K562 (cell line): ENCODE measurements around the gene REG4. TPM values are rescaled to one million over a fixed set of nuclear protein-coding genes. Genes with fewer than 3 reads are reported as not detected.

Experiments used
- ATAC-seq: fragments of 200-7000 bp; cut with Tn5 transposase; 3 replicates; pipeline ENCODE4 v1.9.1; 2020; ENCODE audit warnings: moderate library complexity
- BruUV-seq: library from RNA; stranded (reverse); fragments of 400-500 nt; replicated peaks from 2 replicates; lab custom pipeline; 2021; lab: Mats Ljungman, UMichigan
- CTCF ChIA-PET: fragments of 300-600 bp; formaldehyde crosslinking; extraction: SDS; loops from one replicate; lab custom pipeline; 2021; ENCODE audit warnings: low intra/inter-chr PET ratio; lab: Yijun Ruan, JAX
- POLR2A ChIA-PET: fragments of 300-600, 350-650 bp; sonication (Branson Sonifier 250); formaldehyde crosslinking; extraction: SDS; loops from one replicate; lab custom pipeline; 2021; ENCODE audit warnings: antibody characterized with exemption, inconsistent platforms; lab: Yijun Ruan, JAX
- DNase-seq, 4 experiments: peaks; one replicate each; pipeline versions ENCODE4 v3.0.0 to v3.0.0-alpha.2; 2011 to 2018; ENCODE audit warnings: low spot score in 3 of 4, mixed read lengths in 3 of 4; ENCODE audit errors: extremely low read depth in 1 of 4
- FAIRE-seq: peaks from 2 replicates; lab custom pipeline; 2011; peaks lifted over from hg19 to GRCh38; lab: Jason Lieb, UNC
- H2AFZ ChIP-seq: 2 replicates; pipeline ENCODE4 v1.6.0; 2011; ENCODE audit warnings: low read depth, low read length, control low read depth, inconsistent platforms
- H3K27ac ChIP-seq: fragments of 200-600 bp; 3 replicates; pipeline ENCODE4 v1.8.0; 2011; ENCODE audit warnings: low read depth, mild to moderate bottlenecking, control low read depth, inconsistent platforms, low read length, moderate library complexity, mixed read lengths; ENCODE audit errors: extremely low read depth
- H3K27me3 ChIP-seq, 2 experiments: fragments of 300-600 bp in 1 of 2; 2 replicates in 1 of 2; 3 replicates in 1 of 2; pipeline versions ENCODE4 v1.6.0 to v1.8.0; 2011; ENCODE audit warnings: inconsistent platforms in 2 of 2, low read length in 2 of 2, mild to moderate bottlenecking in 1 of 2, mixed read lengths in 1 of 2, moderate library complexity in 1 of 2; ENCODE audit not compliant: control insufficient read depth in 2 of 2, insufficient read depth in 2 of 2
- H3K36me3 ChIP-seq: fragments of 300-600 bp; 3 replicates; pipeline ENCODE4 v1.8.0; 2011; ENCODE audit warnings: mild to moderate bottlenecking, low read length, inconsistent platforms; ENCODE audit not compliant: control insufficient read depth, insufficient read depth
- H3K4me1 ChIP-seq, 2 experiments: fragments of 200-600 bp in 1 of 2; replicated peaks in 1 of 2; 2 replicates in 1 of 2; 3 replicates in 1 of 2; pipeline versions ENCODE4 v1.5.1 to v1.8.0; 2011; ENCODE audit warnings: inconsistent platforms in 2 of 2, low read length in 2 of 2, mild to moderate bottlenecking in 1 of 2, mixed read lengths in 1 of 2, moderate library complexity in 1 of 2; ENCODE audit not compliant: control insufficient read depth in 2 of 2, insufficient read depth in 2 of 2
- H3K4me2 ChIP-seq: 2 replicates; pipeline ENCODE4 v1.6.1; 2011; ENCODE audit warnings: low read length, control low read depth, inconsistent platforms, mixed read lengths; ENCODE audit not compliant: insufficient read depth
- H3K4me3 ChIP-seq: fragments of 200-600 bp; sonication (generic), shearing (Covaris generic); 2 replicates; pipeline ENCODE4 v1.5.1; 2016; ENCODE audit warnings: control low read depth, inconsistent platforms
- H3K79me2 ChIP-seq: fragments of 200-600 bp; 3 replicates; pipeline ENCODE4 v1.8.0; 2011; ENCODE audit warnings: low read length, inconsistent platforms; ENCODE audit not compliant: control insufficient read depth, insufficient read depth
- H3K9ac ChIP-seq, 2 experiments: 2 replicates each; pipeline versions ENCODE4 v1.6.0 to v1.6.1; 2011; ENCODE audit warnings: low read depth in 2 of 2, low read length in 2 of 2, control low read depth in 1 of 2, inconsistent platforms in 1 of 2, mild to moderate bottlenecking in 1 of 2, mixed read lengths in 1 of 2; ENCODE audit not compliant: insufficient read depth in 1 of 2
- H3K9me1 ChIP-seq: one replicate; pipeline ENCODE4 v1.6.0; 2011; ENCODE audit warnings: inconsistent platforms, mild to moderate bottlenecking, low read length, moderate library complexity; ENCODE audit not compliant: control insufficient read depth, insufficient read depth
- H3K9me3 ChIP-seq: replicated peaks from 2 replicates; pipeline ENCODE4 v1.5.1; 2011; ENCODE audit warnings: low read depth, low read length, inconsistent platforms; ENCODE audit not compliant: control insufficient read depth, insufficient read depth
- H4K20me1 ChIP-seq: replicated peaks from 2 replicates; pipeline ENCODE4 v1.6.1; 2011; ENCODE audit warnings: low read length, inconsistent platforms, mixed read lengths; ENCODE audit not compliant: control insufficient read depth, insufficient read depth
- CBX5 ChIP-seq: IDR thresholded peaks from 2 replicates; pipeline ENCODE4 v1.6.1; 2014; ENCODE audit warnings: low read depth, borderline replicate concordance
- ELF2 ChIP-seq: fragments of 250-450 bp; sonication (Bioruptor Pico); IDR thresholded peaks from 2 replicates; pipeline ENCODE4 v1.5.0; 2021; ENCODE audit warnings: mild to moderate bottlenecking
- HDAC1 ChIP-seq, 2 experiments: fragments of 450-650 bp; IDR thresholded peaks; 2 replicates each; pipeline ENCODE4 v1.6.1; 2016 to 2017; ENCODE audit warnings: inconsistent platforms in 1 of 2, mild to moderate bottlenecking in 1 of 2, moderate library complexity in 1 of 2
- HMG20A ChIP-seq: fragments of 450-650 bp; formaldehyde crosslinking; conservative IDR thresholded peaks from 2 replicates; pipeline ENCODE4 v1.4.0; 2020; ENCODE audit warnings: mild to moderate bottlenecking, mixed read lengths
- HMGN3 ChIP-seq: IDR thresholded peaks from 2 replicates; pipeline ENCODE4 v1.6.1; 2011; ENCODE audit warnings: borderline replicate concordance, low read depth, mild to moderate bottlenecking, mixed read lengths, low read length; ENCODE audit not compliant: insufficient read length; ENCODE audit errors: extremely low read depth
- PML ChIP-seq: IDR thresholded peaks from 2 replicates; pipeline ENCODE4 v1.6.1; 2012; ENCODE audit warnings: low read length, inconsistent platforms
- PPARD ChIP-seq: fragments of 250-450 bp; sonication (Bioruptor Pico); IDR thresholded peaks from 2 replicates; pipeline ENCODE4 v1.8.0; 2022; ENCODE audit warnings: inconsistent platforms, mild to moderate bottlenecking, moderate library complexity
- RNF2 ChIP-seq: sonication (generic); IDR thresholded peaks from 2 replicates; pipeline ENCODE4 v1.6.1; 2016
- SIN3A ChIP-seq, 2 experiments: fragments of 150-350 bp in 1 of 2; IDR thresholded peaks; 2 replicates each; pipeline ENCODE4 v1.6.1; 2011 to 2016; ENCODE audit warnings: borderline replicate concordance in 2 of 2, low read depth in 2 of 2, low read length in 2 of 2, mild to moderate bottlenecking in 2 of 2, moderate library complexity in 2 of 2; ENCODE audit not compliant: control insufficient read depth in 1 of 2
- ZEB2 ChIP-seq: fragments of 450-650 bp; IDR thresholded peaks from 2 replicates; pipeline ENCODE4 v1.6.1; 2016
- ZFP1 ChIP-seq: fragments of 450-650 bp; formaldehyde crosslinking; IDR thresholded peaks from 2 replicates; pipeline ENCODE4 v1.4.0; 2020; ENCODE audit warnings: mild to moderate bottlenecking, mixed read lengths
- WGBS: fragments of 100-300 bp; shearing (Covaris generic); methylation state at CpG from one replicate; pipeline ENCODE4 v1.1.6; 2016; ENCODE audit warnings: low coverage, mixed read lengths; ENCODE audit not compliant: insufficient coverage; ENCODE audit errors: missing lambda C conversion rate; 5-methylcytosine and 5-hydroxymethylcytosine counted together
- in situ Hi-C: fragments of 300-500 bp; cut with MboI; formaldehyde crosslinking; loops from 4 replicates; pipeline ENCODE4 v1.15.0; 2018; ENCODE audit warnings: inconsistent platforms, mixed read lengths
- intact Hi-C: fragments of 100-400 bp; cut with micrococcal nuclease; formaldehyde crosslinking; loops from 2 replicates; pipeline ENCODE4 v1.14.2; 2022
- polyA plus RNA-seq, 8 experiments: library from polyadenylated mRNA; depleted of rRNA in 4 of 8; stranded (reverse) in 5 of 8; unstranded in 3 of 8; fragments of >200 nt; fragmentation: Nextera tagmentation in 2 of 8; fragmentation: Illumina TruSeq in 1 of 8; extraction: Ambion mirVana in 2 of 8; extraction: Trizol in 1 of 8; gene quantifications; 2 replicates each; pipeline versions ENCODE4 v1.2.1 to v1.2.3, GENCODE V29; 2011 to 2014; ENCODE audit warnings: inconsistent platforms in 1 of 8, missing spikeins in 1 of 8
- total RNA-seq, 7 experiments: library from RNA; depleted of rRNA in 6 of 7; stranded (reverse); fragments of >200 nt in 6 of 7; fragmentation: Illumina TruSeq in 2 of 7; extraction: Trizol in 2 of 7; gene quantifications; 2 replicates each; pipeline versions ENCODE4 v1.2.1 to v1.2.3, GENCODE V29; 2011 to 2021; ENCODE audit warnings: low replicate concordance in 1 of 7
- TF ChIP-seq, protein P1 (sequence below): IDR thresholded peaks from 3 replicates; pipeline ENCODE4 v1.6.1; 2011; ENCODE audit warnings: borderline replicate concordance, mild to moderate bottlenecking; ENCODE audit not compliant: insufficient read length, insufficient read depth
- TF ChIP-seq, protein P2 (sequence below): sonication (generic); formaldehyde crosslinking; IDR thresholded peaks from 2 replicates; pipeline ENCODE4 v1.8.1; 2023; ENCODE audit warnings: mild to moderate bottlenecking, missing genetic modification reagents
- TF ChIP-seq, protein P3 (sequence below): fragments of 250-450 bp; sonication (Bioruptor Pico); IDR thresholded peaks from 2 replicates; pipeline ENCODE4 v1.8.0; 2022; ENCODE audit warnings: inconsistent platforms

REG4 gene
- total and polyA plus RNA-seq, 9 of the 15 experiments (the other 6 are each of a cell fraction or from before 2014, with no cell fraction given) = not detected

DNA sequence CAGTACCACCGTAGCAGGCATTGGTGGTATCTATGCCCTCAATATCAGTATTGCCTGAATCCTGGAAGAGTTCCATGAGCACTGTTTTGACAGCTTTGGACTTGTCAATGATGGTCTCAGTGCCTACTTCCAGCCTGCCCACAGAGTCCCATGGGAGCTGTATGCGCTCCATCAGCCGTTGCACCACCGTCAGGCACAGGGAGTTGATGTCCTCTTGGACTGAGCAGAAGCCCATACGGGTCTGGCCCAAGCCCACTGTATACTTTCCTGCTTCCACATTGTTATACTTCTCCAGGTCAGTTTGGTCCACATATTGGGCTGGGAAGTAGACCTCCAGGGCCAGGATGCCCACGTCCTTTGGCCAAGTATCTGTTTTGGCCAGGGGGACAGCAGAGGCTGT is 47.0 kb downstream of the REG4 start:
- no peaks in the 10 kb centered on the region for H3K79me2 ChIP-seq
- H3K9ac ChIP-seq = no peak overlapping the region
- BruUV-seq = no TSS peak
- no peak for TF ChIP-seq HMGN3
- no peak for TF ChIP-seq RNF2
- TF ChIP-seq SIN3A (IDR thresholded peaks at IDR 0.05; ENCODE audit: borderline replicate concordance in 2 of 2, control insufficient read depth in 1 of 2, low read depth in 2 of 2, low read length in 2 of 2) = no peak
- no peak for TF ChIP-seq ELF2 (CRISPR knock-in tag)
- H2AFZ ChIP-seq = no peak overlapping the region
- H3K36me3 ChIP-seq = no peaks in the 10 kb centered on the region
- H3K9me1 ChIP-seq = no peaks in the 10 kb centered on the region
- no peaks in the 10 kb centered on the region for H3K9me3 ChIP-seq
- FAIRE-seq (no peak), ATAC-seq (no peak), DNase-seq (no peak)
- H4K20me1 ChIP-seq = no peaks in the 10 kb centered on the region
- H3K27ac ChIP-seq = no peak overlapping the region
- ChIA-PET POLR2A (interaction anchor here (0.6 kb wide), 1 partner anchor 116 kb away, joined by 3 read pairs; the partner anchor contains the start of gene ZNF697), CTCF (no interaction called here)
- 7% methylated on average over 6 of the region's 6 CpGs for WGBS
- peaks cover 7 to 17% of the 10 kb centered on the region in 2 experiments; a peak in 4 of 5 replicates for H3K27me3 ChIP-seq
- no peak overlapping the region for H3K4me3 ChIP-seq
- H3K4me1 ChIP-seq = no peaks in the 10 kb centered on the region
- in situ Hi-C loops (no loop called here), intact Hi-C loops (no loop called here)
- no peak overlapping the region for H3K4me2 ChIP-seq

DNA sequence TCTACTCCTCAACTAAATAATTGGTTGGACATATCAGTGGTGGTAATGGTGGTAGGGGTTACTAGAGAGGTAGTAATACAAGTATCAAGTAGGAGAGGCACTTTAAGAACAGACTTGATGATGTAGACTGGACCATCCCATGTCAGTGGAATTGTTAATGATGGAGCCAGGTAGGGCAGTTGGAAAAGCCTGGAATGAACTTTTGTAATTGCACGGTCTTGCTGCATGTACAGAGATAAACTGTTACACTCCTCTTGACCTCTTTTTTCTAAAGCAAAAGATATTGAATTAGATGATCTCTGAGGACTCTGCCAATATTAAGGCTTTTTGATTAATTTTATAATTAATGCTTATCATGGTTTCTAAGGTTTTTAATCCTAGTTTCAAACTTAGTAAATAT is 48.3 kb downstream of the REG4 start:
- peaks cover 10 to 17% of the 10 kb centered on the region in 2 experiments; a peak in 4 of 5 replicates for H3K27me3 ChIP-seq
- intact Hi-C loops = no loop called here
- BruUV-seq = no TSS peak
- ChIA-PET POLR2A (no interaction called here), CTCF (no interaction called here)
- H3K9ac ChIP-seq = no peak overlapping the region
- no peak overlapping the region for H3K27ac ChIP-seq
- no peaks in the 10 kb centered on the region for H4K20me1 ChIP-seq
- FAIRE-seq (no peak), DNase-seq (no peak), ATAC-seq (no peak)
- H3K4me1 ChIP-seq = no peaks in the 10 kb centered on the region
- H3K79me2 ChIP-seq = no peaks in the 10 kb centered on the region
- WGBS = 0% methylated on average over 1 of the region's 1 CpG
- no peaks in the 10 kb centered on the region for H3K9me1 ChIP-seq
- H3K4me3 ChIP-seq = no peak overlapping the region
- no peaks in the 10 kb centered on the region for H3K36me3 ChIP-seq
- in situ Hi-C loops = no loop called here
- no peak overlapping the region for H2AFZ ChIP-seq
- no peak overlapping the region for H3K4me2 ChIP-seq
- no peaks in the 10 kb centered on the region for H3K9me3 ChIP-seq
- TF ChIP-seq PPARD (CRISPR knock-in tag) (no peak), ZFP1 (CRISPR knock-in tag) (no peak), PML (no peak), HMG20A (CRISPR knock-in tag) (no peak), ZEB2 (no peak), HDAC1 (IDR thresholded peaks at IDR 0.05) (no peak), CBX5 (no peak)
- TF ChIP-seq, protein P1, sequence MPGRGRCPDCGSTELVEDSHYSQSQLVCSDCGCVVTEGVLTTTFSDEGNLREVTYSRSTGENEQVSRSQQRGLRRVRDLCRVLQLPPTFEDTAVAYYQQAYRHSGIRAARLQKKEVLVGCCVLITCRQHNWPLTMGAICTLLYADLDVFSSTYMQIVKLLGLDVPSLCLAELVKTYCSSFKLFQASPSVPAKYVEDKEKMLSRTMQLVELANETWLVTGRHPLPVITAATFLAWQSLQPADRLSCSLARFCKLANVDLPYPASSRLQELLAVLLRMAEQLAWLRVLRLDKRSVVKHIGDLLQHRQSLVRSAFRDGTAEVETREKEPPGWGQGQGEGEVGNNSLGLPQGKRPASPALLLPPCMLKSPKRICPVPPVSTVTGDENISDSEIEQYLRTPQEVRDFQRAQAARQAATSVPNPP = no peak
- TF ChIP-seq, protein P2, sequence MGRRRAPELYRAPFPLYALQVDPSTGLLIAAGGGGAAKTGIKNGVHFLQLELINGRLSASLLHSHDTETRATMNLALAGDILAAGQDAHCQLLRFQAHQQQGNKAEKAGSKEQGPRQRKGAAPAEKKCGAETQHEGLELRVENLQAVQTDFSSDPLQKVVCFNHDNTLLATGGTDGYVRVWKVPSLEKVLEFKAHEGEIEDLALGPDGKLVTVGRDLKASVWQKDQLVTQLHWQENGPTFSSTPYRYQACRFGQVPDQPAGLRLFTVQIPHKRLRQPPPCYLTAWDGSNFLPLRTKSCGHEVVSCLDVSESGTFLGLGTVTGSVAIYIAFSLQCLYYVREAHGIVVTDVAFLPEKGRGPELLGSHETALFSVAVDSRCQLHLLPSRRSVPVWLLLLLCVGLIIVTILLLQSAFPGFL (CRISPR knock-in tag) = no peak
- TF ChIP-seq, protein P3, sequence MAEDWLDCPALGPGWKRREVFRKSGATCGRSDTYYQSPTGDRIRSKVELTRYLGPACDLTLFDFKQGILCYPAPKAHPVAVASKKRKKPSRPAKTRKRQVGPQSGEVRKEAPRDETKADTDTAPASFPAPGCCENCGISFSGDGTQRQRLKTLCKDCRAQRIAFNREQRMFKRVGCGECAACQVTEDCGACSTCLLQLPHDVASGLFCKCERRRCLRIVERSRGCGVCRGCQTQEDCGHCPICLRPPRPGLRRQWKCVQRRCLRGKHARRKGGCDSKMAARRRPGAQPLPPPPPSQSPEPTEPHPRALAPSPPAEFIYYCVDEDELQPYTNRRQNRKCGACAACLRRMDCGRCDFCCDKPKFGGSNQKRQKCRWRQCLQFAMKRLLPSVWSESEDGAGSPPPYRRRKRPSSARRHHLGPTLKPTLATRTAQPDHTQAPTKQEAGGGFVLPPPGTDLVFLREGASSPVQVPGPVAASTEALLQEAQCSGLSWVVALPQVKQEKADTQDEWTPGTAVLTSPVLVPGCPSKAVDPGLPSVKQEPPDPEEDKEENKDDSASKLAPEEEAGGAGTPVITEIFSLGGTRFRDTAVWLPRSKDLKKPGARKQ = no peak
